ENCODE data around the gene KIR3DL3. TPM values are rescaled to one million over a fixed set of nuclear protein-coding genes. Genes with fewer than 3 reads are reported as not detected.
"Not testable (repeated sequence)": the region's sequence is repeated elsewhere in the genome, so short reads cannot be mapped to it uniquely, and the experiment has no call there.

The KIR3DL3 gene
- total and polyA plus RNA-seq, 9 of the 15 experiments (the other 6 are each of a cell fraction or from before 2014, with no cell fraction given): 0.11 TPM; not detected in 8

- no peak for TF ChIP-seq WHSC1 (IDR thresholded peaks at IDR 0.05; ENCODE audit: low read length)
Measured at GRCh38 chr19:54724142-54724541, at the start of gene KIR3DL3 (continued).

GRCh38 chr19:54676210-54676834 lies 47.9 kb upstream of the KIR3DL3 start:
- WGBS (ENCODE audit: insufficient coverage, low coverage, missing lambda C conversion rate): 7% methylated on average over 10 of the region's 10 CpGs
- TF ChIP-seq REST (IDR thresholded peaks at IDR 0.05; ENCODE audit: borderline replicate concordance) (peak; percentile 66), POLR2A (conservative IDR thresholded peaks at IDR 0.05) (peak; percentile 39; the same call in 1 of the 2 replicates), DEAF1 (CRISPR knock-in tag; IDR thresholded peaks at IDR 0.05) (peak; percentile 40; the same call in 1 of the 2 replicates), TBP (optimal IDR thresholded peaks at IDR 0.05; ENCODE audit: low read depth, low read length) (peak; percentile 89), CTCF (IDR thresholded peaks at IDR 0.05 in 2 of 3, conservative IDR thresholded peaks at IDR 0.05 in 1 of 3; ENCODE audit: insufficient read depth in 2 of 3, low read depth in 1 of 3, low read length in 3 of 3) (peak; percentile 59 to 76 (median 66); a peak in 5 of 6 replicates), RAD21 (CRISPR knock-in tag; conservative IDR thresholded peaks at IDR 0.05 in 1 of 2, IDR thresholded peaks at IDR 0.05 in 1 of 2) (peak; percentile 75 to 83)
- not testable (repeated sequence) for TF ChIP-seq REST (CRISPR knock-in tag; IDR thresholded peaks at IDR 0.05; ENCODE audit: low read depth)

More at GRCh38 chr19:54676210-54676834, 47.9 kb upstream of the KIR3DL3 start:
- H3K9me1 ChIP-seq (ENCODE audit: control insufficient read depth, insufficient read depth, low read length); H3K79me2 ChIP-seq (ENCODE audit: control insufficient read depth, insufficient read depth, low read length); H3K4me2 ChIP-seq (ENCODE audit: insufficient read depth, low read length); H2AFZ ChIP-seq (ENCODE audit: low read depth, low read length); H3K36me3 ChIP-seq (ENCODE audit: control insufficient read depth, insufficient read depth, low read length); H3K4me3 ChIP-seq; H3K9ac ChIP-seq (ENCODE audit: insufficient read depth in 1 of 2, low read depth in 2 of 2, low read length in 2 of 2); H3K4me1 ChIP-seq (replicated peaks in 1 of 2; ENCODE audit: control insufficient read depth in 2 of 2, insufficient read depth in 2 of 2, low read length in 2 of 2); POLR2A ChIA-PET; H3K27ac ChIP-seq (ENCODE audit: extremely low read depth, low read depth, low read length); H3K9me3 ChIP-seq (replicated peaks; ENCODE audit: control insufficient read depth, insufficient read depth, low read depth, low read length); BruUV-seq (replicated peaks); H4K20me1 ChIP-seq (replicated peaks; ENCODE audit: control insufficient read depth, insufficient read depth, low read length): not testable (repeated sequence)
- peaks cover 2 to 10% of the 10 kb centered on the region in 2 experiments; a peak in 4 of 5 replicates for H3K27me3 ChIP-seq (ENCODE audit: control insufficient read depth in 2 of 2, insufficient read depth in 2 of 2, low read length in 2 of 2)
- DNase-seq (ENCODE audit: extremely low read depth in 1 of 4, low spot score in 3 of 4): peak; percentile 56 to 65 (median 58)
- intact Hi-C loops (cut with micrococcal nuclease): loop anchor here (2.0 to 10.0 kb wide), 2 partner anchors 196 to 208 kb away; no protein-coding TSS in a partner anchor
- CTCF ChIA-PET (ENCODE audit: low intra/inter-chr PET ratio): interaction anchor here (0.6 to 1.2 kb wide), 7 partner anchors 13 to 1066 kb away, joined by 3 to 8 read pairs (median 4); no protein-coding TSS in a partner anchor
- peak; percentile 81 for ATAC-seq
- in situ Hi-C loops (cut with MboI): loop anchor here (10.0 kb wide), 1 partner anchor 192 kb away; no protein-coding TSS in a partner anchor
- peak; percentile 46 for FAIRE-seq
